Neural cell (in vitro differentiated cells): ENCODE measurements around the gene SCNN1G. TPM values are rescaled to one million over a fixed set of nuclear protein-coding genes. Genes with fewer than 3 reads are reported as not detected.

Experiments used
- H2AFZ ChIP-seq: fragments of 200-600, 300-800 bp; sonication (generic), shearing (Covaris generic); 2 replicates; pipeline ENCODE4 v1.6.0; 2014; ENCODE audit warnings: low read depth, mild to moderate bottlenecking, antibody characterized with exemption, low read length, moderate library complexity
- H3F3A ChIP-seq: fragments of 200-600 bp; shearing (Covaris generic); 2 replicates; pipeline ENCODE4 v1.6.1; 2016; ENCODE audit warnings: mild to moderate bottlenecking, moderate library complexity, mixed read lengths, antibody characterized with exemption, low read length; ENCODE audit not compliant: insufficient read depth, poor library complexity, severe bottlenecking
- H3K27ac ChIP-seq: fragments of 200-600, 300-800 bp; sonication (generic), shearing (Covaris generic); 2 replicates; pipeline ENCODE4 v1.5.1; 2014; ENCODE audit warnings: mild to moderate bottlenecking, low read length, moderate library complexity
- H3K27me3 ChIP-seq: fragments of 300-800, 200-600 bp; sonication (generic), shearing (Covaris generic); 2 replicates; pipeline ENCODE4 v1.6.0; 2014; ENCODE audit warnings: mild to moderate bottlenecking, low read depth, low read length, moderate library complexity; ENCODE audit not compliant: insufficient read depth
- H3K36me3 ChIP-seq: fragments of 300-800, 200-600 bp; sonication (generic), shearing (Covaris generic); 2 replicates; pipeline ENCODE4 v1.5.1; 2014; ENCODE audit warnings: mild to moderate bottlenecking, antibody characterized with exemption, low read length, moderate library complexity; ENCODE audit not compliant: insufficient read depth
- H3K4me2 ChIP-seq: fragments of 300-800, 200-600 bp; sonication (generic), shearing (Covaris generic); 2 replicates; pipeline ENCODE4 v1.6.0; 2014; ENCODE audit warnings: mild to moderate bottlenecking, low read length
- H3K4me3 ChIP-seq: fragments of 300-800, 200-600 bp; sonication (generic), shearing (Covaris generic); 2 replicates; pipeline ENCODE4 v1.5.1; 2014; ENCODE audit warnings: mild to moderate bottlenecking, low read length, moderate library complexity
- H3K79me2 ChIP-seq: fragments of 200-600 bp; shearing (Covaris generic); replicated peaks from 2 replicates; pipeline ENCODE4 v1.6.0; 2014; ENCODE audit warnings: mild to moderate bottlenecking, low read length, moderate library complexity; ENCODE audit not compliant: insufficient read depth
- H3K9ac ChIP-seq: fragments of 300-800, 200-600 bp; sonication (generic), shearing (Covaris generic); 2 replicates; pipeline ENCODE4 v1.6.1; 2016; ENCODE audit warnings: mild to moderate bottlenecking, low read length, mixed read lengths
- H3K9me2 ChIP-seq: fragments of 200-600 bp; shearing (Covaris generic); 2 replicates; pipeline ENCODE4 v1.6.1; 2016; ENCODE audit warnings: mild to moderate bottlenecking, low read length, mixed read lengths; ENCODE audit not compliant: insufficient read depth
- H3K9me3 ChIP-seq: fragments of 200-600, 300-800 bp; sonication (generic), shearing (Covaris generic); 2 replicates; pipeline ENCODE4 v1.6.1; 2016; ENCODE audit warnings: mild to moderate bottlenecking, mixed run types, low read length, moderate library complexity, mixed read lengths
- H4K20me1 ChIP-seq: fragments of 200-600 bp; shearing (Covaris generic); 2 replicates; pipeline ENCODE4 v1.6.1; 2016; ENCODE audit warnings: mild to moderate bottlenecking, mixed run types; ENCODE audit not compliant: insufficient read depth
- CTCF ChIP-seq: fragments of 450-650 bp; IDR thresholded peaks from 2 replicates; pipeline ENCODE4 v1.5.1; 2014; ENCODE audit warnings: antibody characterized with exemption, mild to moderate bottlenecking, moderate library complexity; ENCODE audit not compliant: poor library complexity, severe bottlenecking
- EP300 ChIP-seq: fragments of 450-650 bp; conservative IDR thresholded peaks from 2 replicates; pipeline ENCODE4 v1.6.1; 2014; ENCODE audit warnings: antibody characterized with exemption, mild to moderate bottlenecking, moderate library complexity; ENCODE audit not compliant: poor library complexity, severe bottlenecking
- EZH2 ChIP-seq: fragments of 200-600, 300-800 bp; shearing (Covaris generic), sonication (generic); IDR thresholded peaks from 2 replicates; pipeline ENCODE4 v1.6.1; 2014; ENCODE audit warnings: antibody characterized with exemption, low read length, borderline replicate concordance, mild to moderate bottlenecking; ENCODE audit not compliant: insufficient read depth, poor library complexity, severe bottlenecking
- MXI1 ChIP-seq: fragments of 450-650 bp; conservative IDR thresholded peaks from 2 replicates; pipeline ENCODE4 v1.6.1; 2014; ENCODE audit warnings: antibody characterized with exemption, mild to moderate bottlenecking; ENCODE audit not compliant: poor library complexity, severe bottlenecking
- POLR2AphosphoS5 ChIP-seq: IDR thresholded peaks from 2 replicates; pipeline ENCODE4 v1.6.1; 2012
- RAD21 ChIP-seq: fragments of 450-650 bp; conservative IDR thresholded peaks from 2 replicates; pipeline ENCODE4 v1.6.1; 2014; ENCODE audit warnings: antibody characterized with exemption, mild to moderate bottlenecking, moderate library complexity
- SMC3 ChIP-seq: fragments of 450-650 bp; conservative IDR thresholded peaks from 2 replicates; pipeline ENCODE4 v1.6.1; 2014; ENCODE audit warnings: antibody characterized with exemption, mild to moderate bottlenecking, moderate library complexity; ENCODE audit not compliant: poor library complexity
- TAF1 ChIP-seq: IDR thresholded peaks from 2 replicates; pipeline ENCODE4 v1.6.1; 2012; ENCODE audit warnings: low read depth
- polyA plus RNA-seq: library from polyadenylated mRNA; depleted of rRNA; stranded (reverse); fragments of >200 nt; gene quantifications from 2 replicates; pipeline ENCODE4 v1.2.3, GENCODE V29; 2014
- TF ChIP-seq, protein P1 (sequence below): IDR thresholded peaks from 2 replicates; pipeline ENCODE4 v1.6.1; 2012; ENCODE audit warnings: borderline replicate concordance

SCNN1G gene
- polyA plus RNA-seq, 1 donor from 2014 or later, result not detected

- H3K27me3 ChIP-seq, result no peaks in the 10 kb centered on the region
- H3K9me3 ChIP-seq, result no peaks in the 10 kb centered on the region
- H2AFZ ChIP-seq, result no peak overlapping the region
- H3K9ac ChIP-seq, result no peak overlapping the region
- H4K20me1 ChIP-seq, result no peaks in the 10 kb centered on the region
- no peaks in the 10 kb centered on the region for H3K36me3 ChIP-seq
- no peaks in the 10 kb centered on the region for H3K79me2 ChIP-seq
- no peaks in the 10 kb centered on the region for H3F3A ChIP-seq
- H3K4me2 ChIP-seq, result no peak overlapping the region
- H3K27ac ChIP-seq, result no peak overlapping the region
- no peak overlapping the region for H3K4me3 ChIP-seq
- H3K9me2 ChIP-seq, result no peaks in the 10 kb centered on the region
- TF ChIP-seq RAD21 (no peak), TAF1 (no peak), CTCF (no peak), EP300 (no peak), EZH2 (no peak), SMC3 (no peak), POLR2AphosphoS5 (no peak)
Measured at GRCh38 chr16:23245268-23245667, 62.7 kb downstream of the SCNN1G start.

DNA sequence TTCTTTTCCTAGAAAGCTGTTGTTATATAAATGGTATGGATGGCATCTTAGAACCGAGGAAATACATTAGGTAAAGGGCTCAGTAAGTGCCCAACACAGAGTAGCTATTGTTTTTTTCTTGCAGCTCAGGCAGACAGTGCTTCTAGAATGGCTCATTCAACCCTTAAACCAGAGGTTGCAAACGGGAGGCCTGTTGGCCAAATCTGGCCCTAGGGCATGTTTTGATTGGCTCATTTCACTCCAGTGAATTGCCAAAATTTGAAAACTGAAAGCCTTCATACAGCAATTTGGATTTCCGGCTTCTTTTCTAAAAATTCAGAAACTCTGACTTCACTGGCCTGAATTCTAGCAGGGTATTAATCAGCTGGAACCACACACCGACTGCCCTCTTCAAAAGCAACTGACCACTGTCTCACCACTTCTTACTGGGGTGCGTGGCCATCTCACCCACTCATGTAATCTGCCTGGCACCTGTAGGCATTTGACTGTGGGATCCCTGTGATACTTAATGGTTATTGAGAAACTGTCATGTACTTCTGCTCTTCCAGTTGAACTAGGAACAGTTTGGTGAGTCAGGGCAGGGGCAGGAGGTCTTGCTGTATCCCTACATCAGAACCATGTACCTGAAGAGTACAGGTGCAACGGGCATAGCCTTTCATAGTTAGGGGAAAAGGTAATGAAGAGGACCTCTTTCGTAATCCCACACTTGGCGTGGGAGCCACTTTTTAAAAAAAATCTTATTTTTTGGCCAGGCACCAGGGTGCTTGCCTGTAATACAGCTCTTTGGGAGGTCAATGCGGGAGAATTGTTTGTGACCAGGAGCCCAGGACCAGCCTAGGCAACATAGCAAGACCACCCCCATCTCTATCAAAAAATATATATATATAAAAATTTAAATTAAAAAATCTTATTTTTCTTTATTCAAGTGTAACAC is 66.0 kb downstream of the SCNN1G start:
- Histone ChIP-seq H3K9ac (no peak overlapping the region), H3K27ac (no peak overlapping the region)
- no peak for TF ChIP-seq RAD21
- no peak for TF ChIP-seq EP300
- TF ChIP-seq MXI1, result no peak
- TF ChIP-seq SMC3, result no peak
- TF ChIP-seq CTCF, result no peak
- no peak for TF ChIP-seq POLR2AphosphoS5
- no peak for TF ChIP-seq EZH2
- TF ChIP-seq TAF1, result no peak
- TF ChIP-seq, protein P1, sequence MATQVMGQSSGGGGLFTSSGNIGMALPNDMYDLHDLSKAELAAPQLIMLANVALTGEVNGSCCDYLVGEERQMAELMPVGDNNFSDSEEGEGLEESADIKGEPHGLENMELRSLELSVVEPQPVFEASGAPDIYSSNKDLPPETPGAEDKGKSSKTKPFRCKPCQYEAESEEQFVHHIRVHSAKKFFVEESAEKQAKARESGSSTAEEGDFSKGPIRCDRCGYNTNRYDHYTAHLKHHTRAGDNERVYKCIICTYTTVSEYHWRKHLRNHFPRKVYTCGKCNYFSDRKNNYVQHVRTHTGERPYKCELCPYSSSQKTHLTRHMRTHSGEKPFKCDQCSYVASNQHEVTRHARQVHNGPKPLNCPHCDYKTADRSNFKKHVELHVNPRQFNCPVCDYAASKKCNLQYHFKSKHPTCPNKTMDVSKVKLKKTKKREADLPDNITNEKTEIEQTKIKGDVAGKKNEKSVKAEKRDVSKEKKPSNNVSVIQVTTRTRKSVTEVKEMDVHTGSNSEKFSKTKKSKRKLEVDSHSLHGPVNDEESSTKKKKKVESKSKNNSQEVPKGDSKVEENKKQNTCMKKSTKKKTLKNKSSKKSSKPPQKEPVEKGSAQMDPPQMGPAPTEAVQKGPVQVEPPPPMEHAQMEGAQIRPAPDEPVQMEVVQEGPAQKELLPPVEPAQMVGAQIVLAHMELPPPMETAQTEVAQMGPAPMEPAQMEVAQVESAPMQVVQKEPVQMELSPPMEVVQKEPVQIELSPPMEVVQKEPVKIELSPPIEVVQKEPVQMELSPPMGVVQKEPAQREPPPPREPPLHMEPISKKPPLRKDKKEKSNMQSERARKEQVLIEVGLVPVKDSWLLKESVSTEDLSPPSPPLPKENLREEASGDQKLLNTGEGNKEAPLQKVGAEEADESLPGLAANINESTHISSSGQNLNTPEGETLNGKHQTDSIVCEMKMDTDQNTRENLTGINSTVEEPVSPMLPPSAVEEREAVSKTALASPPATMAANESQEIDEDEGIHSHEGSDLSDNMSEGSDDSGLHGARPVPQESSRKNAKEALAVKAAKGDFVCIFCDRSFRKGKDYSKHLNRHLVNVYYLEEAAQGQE, result no peak

More for the DNA sequence above, 66.0 kb downstream of the SCNN1G start:
- Histone ChIP-seq H3K9me2 (no peaks in the 10 kb centered on the region), H4K20me1 (no peaks in the 10 kb centered on the region), H3K4me3 (no peak overlapping the region), H3K4me2 (no peak overlapping the region), H2AFZ (no peak overlapping the region), H3K9me3 (no peaks in the 10 kb centered on the region), H3K36me3 (no peaks in the 10 kb centered on the region), H3K27me3 (no peaks in the 10 kb centered on the region), H3F3A (no peaks in the 10 kb centered on the region), H3K79me2 (no peaks in the 10 kb centered on the region)
